ENCODE results near the gene ADSL. TPM values are rescaled to one million over a fixed set of nuclear protein-coding genes. Genes with fewer than 3 reads are reported as not detected.

The ADSL gene
- total and polyA plus RNA-seq, 2 of the 8 experiments (the other 6 are each of a cell fraction or from before 2014, with no cell fraction given): 197 to 218 TPM

- Histone ChIP-seq H3K79me2 (ENCODE audit: control insufficient read depth in 1 of 2, insufficient read depth in 2 of 2, low read length in 2 of 2) (no peaks in the 10 kb centered on the region), H3K18ac (ENCODE audit: extremely low read depth, low read length) (no peak overlapping the region), H3K23ac (ENCODE audit: insufficient read length) (no peak overlapping the region), H3K36me3 (ENCODE audit: control insufficient read depth in 2 of 4, insufficient read depth in 4 of 4, low read length in 3 of 4) (0 out of 8 replicates have a peak, but pooled peaks cover 0 to under 1% (median 0%) of the 10 kb centered on the region in 4 experiments), H3K27ac (ENCODE audit: low read depth, low read length) (no peak overlapping the region), H3K4ac (replicated peaks; ENCODE audit: insufficient read length, low read depth, low read length) (no peak overlapping the region), H3K9ac (replicated peaks in 1 of 4; ENCODE audit: extremely low read depth in 1 of 4, low read depth in 3 of 4, low read length in 3 of 4) (no peak overlapping the region), H4K20me1 (replicated peaks in 1 of 2; ENCODE audit: control insufficient read depth in 1 of 2, insufficient read depth in 2 of 2, low read length in 2 of 2) (peaks cover 0 to 4% of the 10 kb centered on the region in 2 experiments), H4K8ac (ENCODE audit: extremely low read depth, insufficient read depth, low read length) (no peak overlapping the region), H3K4me1 (replicated peaks in 1 of 4; ENCODE audit: control insufficient read depth in 3 of 4, insufficient read depth in 4 of 4, low read length in 3 of 4) (peaks cover 0 to 2% (median under 1%) of the 10 kb centered on the region in 4 experiments; a peak in 3 of 7 replicates), H3K4me2 (ENCODE audit: insufficient read depth in 1 of 2, low read depth in 2 of 2, low read length in 2 of 2) (no peak overlapping the region), H2BK20ac (ENCODE audit: low read length) (no peak overlapping the region), H3K4me3 (ENCODE audit: extremely low read depth in 1 of 4, insufficient read depth in 2 of 4, low read depth in 3 of 4, low read length in 4 of 4) (no peak overlapping the region), H2BK12ac (ENCODE audit: low read depth, low read length) (no peak overlapping the region), H4K5ac (ENCODE audit: insufficient read length, low read depth, low read length) (no peak overlapping the region), H3K14ac (ENCODE audit: insufficient read length) (no peak overlapping the region), H3K79me1 (ENCODE audit: low read depth, low read length) (0 out of 2 replicates have a peak, but pooled peaks cover 2% of the 10 kb centered on the region), H2BK15ac (ENCODE audit: low read length) (no peak overlapping the region), H3K23me2 (ENCODE audit: low read depth, low read length) (no peaks in the 10 kb centered on the region), H2AFZ (ENCODE audit: low read length) (no peak overlapping the region), H3K9me3 (ENCODE audit: insufficient read depth in 2 of 2, low read depth in 1 of 2, low read length in 1 of 2) (no peaks in the 10 kb centered on the region), H3K56ac (replicated peaks; ENCODE audit: insufficient read length, low read depth, low read length) (no peak overlapping the region), H2BK120ac (replicated peaks; ENCODE audit: low read depth, low read length) (no peak overlapping the region), H2BK5ac (ENCODE audit: low read depth, low read length) (no peak overlapping the region), H4K91ac (replicated peaks; ENCODE audit: insufficient read length, low read length) (no peak overlapping the region), H2AK5ac (ENCODE audit: low read depth, low read length) (no peak overlapping the region), H3K27me3 (replicated peaks in 1 of 4; ENCODE audit: control insufficient read depth in 3 of 4, extremely low read depth in 1 of 4, insufficient read depth in 3 of 4, low read length in 3 of 4) (no peaks in the 10 kb centered on the region)
- POLR2A ChIA-PET (ENCODE audit: partially characterized antibody): interaction anchor here (1.4 kb wide), 1 partner anchor 47 kb away, joined by 3 read pairs; no protein-coding TSS in a partner anchor
- no peak for DNase-seq (ENCODE audit: low read depth in 1 of 2, low spot score in 2 of 2)
- FAIRE-seq: no peak
- CTCF ChIA-PET (ENCODE audit: partially characterized antibody): interaction anchor here (1.1 to 1.5 kb wide), 3 partner anchors 35 to 251 kb away, joined by 3 to 4 read pairs (median 4); no protein-coding TSS in a partner anchor
- WGBS, 2 experiments (ENCODE audit: extremely low coverage in 1 of 2, insufficient coverage in 1 of 2, insufficient read length in 1 of 2, insufficient replicate concordance in 2 of 2, low coverage in 1 of 2, low lambda C conversion rate in 2 of 2, missing lambda C conversion rate in 1 of 2): 93% methylated on average over 7 of the region's 7 CpGs; no CpG with 5 or more reads in 1 of the 2 experiments
- no peak for TF ChIP-seq RNF2 (IDR thresholded peaks at IDR 0.05; ENCODE audit: borderline replicate concordance, low read depth, low read length, missing control alignments, poor library complexity, severe bottlenecking)
- TF ChIP-seq ATF2 (IDR thresholded peaks at IDR 0.05; ENCODE audit: low read length): no peak
- TF ChIP-seq SIN3A (conservative IDR thresholded peaks at IDR 0.05 in 1 of 2, IDR thresholded peaks at IDR 0.05 in 1 of 2; ENCODE audit: low read depth in 1 of 2, low read length in 2 of 2): no peak
- no peak for TF ChIP-seq BCL11A (IDR thresholded peaks at IDR 0.05; ENCODE audit: low read depth in 2 of 2, low read length in 2 of 2)
- TF ChIP-seq RBBP5 (IDR thresholded peaks at IDR 0.05; ENCODE audit: borderline replicate concordance, low read depth, low read length): no peak
- no peak for TF ChIP-seq KDM1A (IDR thresholded peaks at IDR 0.05; ENCODE audit: borderline replicate concordance, low read length)
- no peak for TF ChIP-seq NANOG (IDR thresholded peaks at IDR 0.05; ENCODE audit: insufficient read depth, low read depth, low read length, poor library complexity, severe bottlenecking)
- no peak for TF ChIP-seq MAFK (IDR thresholded peaks at IDR 0.05; ENCODE audit: low read depth, low read length)
- TF ChIP-seq PHF8 (conservative IDR thresholded peaks at IDR 0.05; ENCODE audit: low read depth, low read length): no peak
- TF ChIP-seq CHD2 (IDR thresholded peaks at IDR 0.05; ENCODE audit: low read length): no peak
- no peak for TF ChIP-seq SIX5 (IDR thresholded peaks at IDR 0.05; ENCODE audit: low read depth, low read length)
Observed at GRCh38 chr22:40395607-40396006, 49.3 kb downstream of the ADSL start.

Measured in H1 (cell line).